ENCODE measurements around the gene MYL7. TPM values are rescaled to one million over a fixed set of nuclear protein-coding genes. Genes with fewer than 3 reads are reported as not detected.

The MYL7 gene
- total RNA-seq, 2 experiments from 2014 or later, result not detected

DNA sequence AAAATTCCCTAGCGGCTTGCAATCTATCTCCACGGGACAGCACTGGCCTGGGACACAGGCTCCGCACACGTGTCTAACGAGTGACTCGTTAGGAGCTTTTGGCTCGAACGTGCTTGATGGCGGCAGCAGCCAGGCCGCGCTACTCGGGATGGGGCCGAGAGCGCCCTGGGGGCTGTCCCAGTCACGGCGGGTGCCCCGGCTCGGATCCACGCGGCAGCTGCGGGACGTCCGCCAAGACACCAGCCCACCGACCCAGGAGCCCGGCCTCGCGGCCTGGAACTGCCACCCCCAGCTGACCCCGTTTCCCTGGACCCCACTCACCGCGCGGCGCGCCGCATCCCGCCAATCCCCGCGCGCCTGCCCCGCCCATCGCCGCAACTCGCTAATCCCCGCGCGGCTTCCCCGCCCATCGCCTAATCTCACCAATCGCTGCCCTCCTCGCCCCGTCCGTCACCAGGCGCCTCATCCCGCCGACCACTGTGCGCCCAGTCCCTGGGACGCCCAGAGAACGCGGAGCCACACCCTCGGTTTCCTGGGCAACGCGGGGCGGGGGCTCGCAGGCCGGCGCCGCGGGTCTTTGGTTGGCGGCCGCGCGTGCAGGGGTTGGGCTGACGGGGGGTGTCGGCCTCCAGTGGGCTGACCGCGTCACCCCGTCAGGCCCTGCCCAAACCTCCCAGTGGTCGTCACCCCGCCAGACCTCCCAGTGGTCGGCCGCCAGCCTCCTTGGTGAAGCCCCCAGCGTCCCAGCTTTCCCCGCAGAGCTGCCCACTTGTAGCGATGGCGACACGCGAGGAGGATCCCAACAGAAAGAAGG is 17.7 kb downstream of the MYL7 start, which contains the start of gene POLD2:
TSS of gene POLD2 (minus strand) at position 359 of the 814 bp plus-strand sequence. CDS start 1,495 bp downstream, outside the sequence.
- Histone ChIP-seq H3K36me3 (ENCODE audit: insufficient read depth, low read length) (peaks cover 37% of the 10 kb centered on the region), H3K27ac (ENCODE audit: low read depth, low read length, poor library complexity, severe bottlenecking) (peak within 1 kb of the TSS; percentile 43), H3K79me2 (ENCODE audit: insufficient read depth, low read depth, low read length) (peaks cover 33% of the 10 kb centered on the region), H4K20me1 (ENCODE audit: insufficient read depth, low read length) (no peaks in the 10 kb centered on the region), H3K9me2 (ENCODE audit: insufficient read depth, low read length) (no peaks in the 10 kb centered on the region), H3K4me2 (ENCODE audit: low read length) (peak within 1 kb of the TSS; percentile 97), H2AFZ (ENCODE audit: low read length) (peak within 1 kb of the TSS; percentile 88), H3K4me1 (ENCODE audit: insufficient read depth, low read length, poor library complexity, severe bottlenecking) (peaks cover 41% of the 10 kb centered on the region), H3K9me3 (ENCODE audit: low read length) (no peaks in the 10 kb centered on the region), H3K4me3 (ENCODE audit: low read depth, low read length, poor library complexity, severe bottlenecking) (peak within 1 kb of the TSS; percentile 87)
- no peak for TF ChIP-seq EZH2phosphoT487 (IDR thresholded peaks at IDR 0.05; ENCODE audit: borderline replicate concordance, low read depth, low read length)
- TF ChIP-seq CTCF (conservative IDR thresholded peaks at IDR 0.05; ENCODE audit: low read length), result no peak
- intact Hi-C loops (cut with micrococcal nuclease; ENCODE audit: unreplicated experiment), result loop anchor here (1.0 to 2.0 kb wide), 3 partner anchors 27 to 77 kb away; partner anchors contain the start of genes POLM and YKT6
- ChIA-PET CTCF (ENCODE audit: unreplicated experiment) (interaction anchor here (0.5 to 0.7 kb wide), 3 partner anchors 12 to 104 kb away, joined by 3 read pairs; no protein-coding TSS in a partner anchor), POLR2A (interaction anchor here (0.7 to 2.8 kb wide), 7 partner anchors 9 to 62 kb away, joined by 3 to 18 read pairs (median 5); no protein-coding TSS in a partner anchor)
- no TSS peak for BruUV-seq (replicated peaks)
- peak; percentile 97 for DNase-seq (ENCODE audit: low spot score)

GRCh38 chr7:44122529-44122928 is 18.6 kb downstream of the MYL7 start:
- Histone ChIP-seq H3K36me3 (ENCODE audit: insufficient read depth, low read length) (peaks cover 45% of the 10 kb centered on the region), H3K27ac (ENCODE audit: low read depth, low read length, poor library complexity, severe bottlenecking) (peak overlapping the region; percentile 43), H4K20me1 (ENCODE audit: insufficient read depth, low read length) (no peaks in the 10 kb centered on the region), H3K79me2 (ENCODE audit: insufficient read depth, low read depth, low read length) (peaks cover 33% of the 10 kb centered on the region), H3K9me2 (ENCODE audit: insufficient read depth, low read length) (no peaks in the 10 kb centered on the region), H3K4me1 (ENCODE audit: insufficient read depth, low read length, poor library complexity, severe bottlenecking) (peaks cover 33% of the 10 kb centered on the region), H3K4me2 (ENCODE audit: low read length) (peak overlapping the region; percentile 87), H3K4me3 (ENCODE audit: low read depth, low read length, poor library complexity, severe bottlenecking) (peak overlapping the region; percentile 87), H2AFZ (ENCODE audit: low read length) (no peak overlapping the region), H3K9me3 (ENCODE audit: low read length) (no peaks in the 10 kb centered on the region)
- TF ChIP-seq EZH2phosphoT487 (IDR thresholded peaks at IDR 0.05; ENCODE audit: borderline replicate concordance, low read depth, low read length), result no peak
- no peak for TF ChIP-seq CTCF (conservative IDR thresholded peaks at IDR 0.05; ENCODE audit: low read length)
- no TSS peak for BruUV-seq (replicated peaks)
- POLR2A ChIA-PET, result interaction anchor here (0.6 to 2.8 kb wide), 9 partner anchors 9 to 1129 kb away, joined by 3 to 18 read pairs (median 5); no protein-coding TSS in a partner anchor
- intact Hi-C loops (cut with micrococcal nuclease; ENCODE audit: unreplicated experiment), result loop anchor here (2.0 kb wide), 2 partner anchors 26 to 78 kb away; partner anchors contain the start of gene YKT6
- CTCF ChIA-PET (ENCODE audit: unreplicated experiment), result interaction anchor here (0.5 kb wide), 1 partner anchor 13 kb away, joined by 3 read pairs; no protein-coding TSS in a partner anchor
- no peak for DNase-seq (ENCODE audit: low spot score)
